Measurements from ENCODE around the gene PKP2. TPM values are rescaled to one million over a fixed set of nuclear protein-coding genes. Genes with fewer than 3 reads are reported as not detected.

The PKP2 gene
- total RNA-seq, 2 donors from 2014 or later: 130 to 187 TPM

- Histone ChIP-seq H3K27ac (no peak overlapping the region), H3K36me3 (no peaks in the 10 kb centered on the region), H3K27me3 (no peaks in the 10 kb centered on the region), H3K4me3 (no peak overlapping the region), H3K9me3 (no peaks in the 10 kb centered on the region), H3K4me1 (no peaks in the 10 kb centered on the region), H3K9ac (ENCODE audit: low read depth in 2 of 2, low read length in 2 of 2) (no peak overlapping the region)
- TF ChIP-seq CTCF (IDR thresholded peaks at IDR 0.05): no peak
- no peak for DNase-seq
- intact Hi-C loops (cut with DNase I): no loop called here
Observed at GRCh38 chr12:32780071-32780470, 116.5 kb downstream of the PKP2 start.

- H3K9me3 ChIP-seq: no peaks in the 10 kb centered on the region
- H3K9ac ChIP-seq (ENCODE audit: low read depth in 2 of 2, low read length in 2 of 2): no peak overlapping the region
- H3K27ac ChIP-seq: no peak overlapping the region
- no peak for TF ChIP-seq CTCF (IDR thresholded peaks at IDR 0.05)
- no peak overlapping the region for H3K4me3 ChIP-seq
- H3K36me3 ChIP-seq: no peaks in the 10 kb centered on the region
- H3K27me3 ChIP-seq: no peaks in the 10 kb centered on the region
- intact Hi-C loops (cut with DNase I): loop anchor here (5.0 kb wide), 1 partner anchor 140 kb away; no protein-coding TSS in a partner anchor
- no peak for DNase-seq
- H3K4me1 ChIP-seq: peaks cover 9% of the 10 kb centered on the region
Observed at GRCh38 chr12:32777691-32778175, 118.8 kb downstream of the PKP2 start.

GRCh38 chr12:32777159-32777558, 119.4 kb downstream of the PKP2 start:
- H3K27me3 ChIP-seq: no peaks in the 10 kb centered on the region

GRCh38 chr12:32776258-32776657, 120.3 kb downstream of the PKP2 start:
- Histone ChIP-seq H3K9me3 (no peaks in the 10 kb centered on the region), H3K27ac (peak overlapping the region; percentile 30), H3K36me3 (no peaks in the 10 kb centered on the region), H3K9ac (ENCODE audit: low read depth in 2 of 2, low read length in 2 of 2) (no peak overlapping the region), H3K27me3 (no peaks in the 10 kb centered on the region), H3K4me3 (no peak overlapping the region), H3K4me1 (peaks cover 13% of the 10 kb centered on the region)
- no peak for DNase-seq
- intact Hi-C loops (cut with DNase I): loop anchor here (5.0 kb wide), 1 partner anchor 141 kb away; no protein-coding TSS in a partner anchor
- no peak for TF ChIP-seq CTCF (IDR thresholded peaks at IDR 0.05)

More at GRCh38 chr12:32777159-32777558, 119.4 kb downstream of the PKP2 start:
- Histone ChIP-seq H3K27ac (no peak overlapping the region), H3K36me3 (no peaks in the 10 kb centered on the region), H3K9ac (ENCODE audit: low read depth in 2 of 2, low read length in 2 of 2) (no peak overlapping the region), H3K4me1 (peaks cover 13% of the 10 kb centered on the region), H3K9me3 (no peaks in the 10 kb centered on the region), H3K4me3 (no peak overlapping the region)
- intact Hi-C loops (cut with DNase I): loop anchor here (5.0 kb wide), 1 partner anchor 140 kb away; no protein-coding TSS in a partner anchor
- DNase-seq: no peak
- no peak for TF ChIP-seq CTCF (IDR thresholded peaks at IDR 0.05)

- peak overlapping the region in 1 of 2 donors; percentile 41 for H3K9ac ChIP-seq (ENCODE audit: low read depth in 2 of 2, low read length in 2 of 2)
- peaks cover 13% of the 10 kb centered on the region for H3K4me1 ChIP-seq
- intact Hi-C loops (cut with DNase I): no loop called here
- no peak overlapping the region for H3K4me3 ChIP-seq
- no peaks in the 10 kb centered on the region for H3K27me3 ChIP-seq
- TF ChIP-seq CTCF (IDR thresholded peaks at IDR 0.05): no peak
- H3K9me3 ChIP-seq: no peaks in the 10 kb centered on the region
- DNase-seq: peak; percentile 70
- H3K36me3 ChIP-seq: no peaks in the 10 kb centered on the region
- H3K27ac ChIP-seq: peak overlapping the region; percentile 63
Observed at GRCh38 chr12:32773691-32774090, 122.9 kb downstream of the PKP2 start.

All from colonic mucosa (tissue), 4 donors.